CD4-positive, alpha-beta T cell treated with Interleukin-12 subunit alpha and Interleukin-12 subunit beta, for 1 hour (primary cell): Measurements from ENCODE around the gene CSNK2B.

ENCODE experiments used
- DNase-seq: peaks from one replicate; pipeline ENCODE4 v3.0.0-alpha.2; 2020

Gene CSNK2B

GRCh38 chr6:31662124-31662723 lies 3.7 kb upstream of the CSNK2B start:
- DNase-seq = no peak

GRCh38 chr6:31663126-31663960 lies 2.5 kb upstream of the CSNK2B start:
- DNase-seq = no peak

- no peak for DNase-seq
Measured at GRCh38 chr6:31663961-31664789, 1.7 kb upstream of the CSNK2B start.

DNA sequence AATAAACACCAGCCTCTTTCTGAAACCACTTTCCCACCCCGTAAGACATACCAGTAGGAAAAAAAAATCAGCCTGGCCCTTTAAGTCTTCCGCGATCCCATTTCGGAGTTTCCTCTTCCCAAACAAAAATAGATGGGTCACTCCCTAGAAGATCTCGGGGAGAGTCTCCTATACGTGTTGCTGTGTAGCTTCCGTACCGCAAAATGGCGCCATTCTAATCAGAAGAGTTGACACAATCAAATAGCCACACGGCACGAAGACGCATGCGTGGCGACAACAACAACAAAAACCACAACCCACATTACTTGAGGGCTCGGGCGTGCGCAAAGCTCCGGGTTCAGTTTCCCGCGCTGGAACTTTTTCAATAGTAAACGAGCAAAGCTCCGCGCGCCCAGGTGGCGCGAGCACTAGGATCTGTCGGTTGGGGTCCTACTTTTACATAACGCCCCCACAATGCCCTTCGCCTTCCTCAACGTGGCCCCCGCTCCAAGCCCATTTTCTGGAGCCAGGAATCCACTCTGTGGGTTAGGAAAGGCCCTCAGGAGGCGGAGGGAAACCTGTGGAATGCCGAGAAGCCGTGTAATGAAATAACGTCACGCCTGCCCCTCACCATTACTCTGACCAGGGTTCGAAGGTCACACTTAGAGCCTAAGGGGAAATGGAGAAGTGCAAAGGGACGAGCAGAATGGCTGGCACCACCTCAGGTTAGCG lies 935 bp upstream of the CSNK2B start, which contains the start of gene GPANK1:
Gene GPANK1 (minus strand): TSS at position 208 of the 711 bp plus-strand sequence. CDS start 519 bp downstream, outside the sequence.
- DNase-seq = peak; percentile 93

GRCh38 chr6:31666337-31666965 lies 571 bp downstream of the CSNK2B start:
- DNase-seq = no peak

GRCh38 chr6:31669676-31670075 lies 3.8 kb downstream of the CSNK2B start, which contains the start of gene LY6G5B:
Gene LY6G5B, plus strand, starts transcription at chr6:31669976. Its CDS starts 975 bp downstream, at chr6:31670951.
- no peak for DNase-seq

DNA sequence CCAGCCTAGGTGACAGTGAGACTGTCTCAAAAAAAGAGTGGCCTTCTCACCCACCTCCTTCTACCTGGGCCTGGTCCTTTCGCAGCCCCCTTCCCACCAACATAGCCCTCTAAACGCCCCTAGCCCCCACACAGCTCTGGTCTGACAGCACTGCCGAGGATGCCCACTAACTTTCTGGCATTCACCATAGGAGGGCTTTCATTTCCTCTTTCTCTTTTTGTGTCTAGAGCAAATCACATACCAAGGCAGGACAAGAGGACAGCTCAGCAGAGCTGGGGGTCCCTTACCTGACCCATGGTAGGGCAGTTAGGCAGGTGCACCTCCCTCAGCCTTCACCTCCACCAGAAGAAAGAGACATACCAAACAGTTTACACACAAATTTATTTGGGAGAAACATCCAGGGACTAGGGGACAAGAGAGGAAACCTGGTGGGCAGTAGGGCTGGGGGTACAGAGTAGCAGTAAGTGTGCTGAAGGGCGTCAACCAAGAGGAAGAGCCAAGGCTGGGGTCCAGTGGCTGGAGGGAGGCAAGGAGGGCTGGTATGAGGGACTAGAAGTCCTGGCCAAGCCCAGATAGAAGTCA lies 10.5 kb downstream of the CSNK2B start:
- DNase-seq = no peak

DNA sequence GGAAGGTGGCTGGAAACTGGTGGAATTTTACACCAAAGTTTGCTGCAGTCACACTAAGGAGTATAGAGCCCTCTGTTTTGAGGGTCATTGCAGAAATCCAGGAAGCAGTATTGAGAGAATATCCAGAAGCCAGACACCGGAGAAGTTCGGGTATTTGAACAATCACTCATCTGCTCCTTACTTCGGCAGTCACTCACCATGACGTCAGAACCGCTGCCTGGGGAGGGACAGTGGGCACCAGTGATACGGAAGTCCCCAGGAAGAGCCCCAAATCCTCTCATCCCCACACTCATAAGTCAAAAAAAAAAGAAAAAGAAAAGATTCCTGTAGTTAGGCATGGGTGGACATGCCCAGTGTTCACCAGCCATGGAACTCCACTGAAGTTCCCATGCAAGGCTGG lies 11.0 kb downstream of the CSNK2B start:
- no peak for DNase-seq

- DNase-seq = no peak
Measured at GRCh38 chr6:31677955-31678354, 12.1 kb downstream of the CSNK2B start.

GRCh38 chr6:31680226-31681134 lies 14.6 kb downstream of the CSNK2B start, which contains the start of gene LY6G5C:
Gene LY6G5C, minus strand, starts transcription at chr6:31681067. Its CDS starts 694 bp downstream, at chr6:31680373.
- DNase-seq = peak; percentile 79

DNA sequence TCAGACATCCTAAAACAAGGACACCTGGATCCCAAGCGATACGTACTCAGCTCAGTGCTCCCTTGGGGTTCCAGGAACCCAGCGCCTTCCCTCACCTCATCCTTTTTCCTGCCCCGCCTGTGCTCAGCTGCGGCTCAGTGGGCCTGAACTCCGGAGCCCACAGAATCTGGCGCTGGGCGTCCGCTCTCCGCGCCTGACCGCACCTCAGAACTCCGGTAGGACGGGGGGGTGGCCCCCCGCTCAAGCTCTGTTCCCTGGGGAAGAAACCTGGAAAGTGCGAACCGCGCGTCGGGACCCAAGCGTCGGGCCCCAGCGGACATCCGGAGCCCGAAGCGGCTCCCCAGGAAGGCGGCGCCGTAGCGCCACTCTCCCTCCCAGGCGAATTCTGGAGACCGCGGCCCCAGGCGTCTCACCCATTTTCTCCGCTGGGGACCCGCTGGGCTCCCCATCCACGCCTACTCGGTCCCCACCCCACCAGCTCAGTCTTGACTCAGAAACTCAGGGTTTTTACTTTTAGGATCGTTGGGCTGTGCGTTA lies 15.3 kb downstream of the CSNK2B start:
- DNase-seq = peak; percentile 41

- DNase-seq = no peak
Measured at GRCh38 chr6:31683591-31683990, 17.7 kb downstream of the CSNK2B start.

GRCh38 chr6:31686483-31686882 lies 20.6 kb downstream of the CSNK2B start:
- no peak for DNase-seq

GRCh38 chr6:31687321-31687720 lies 21.4 kb downstream of the CSNK2B start:
- DNase-seq = no peak

DNA sequence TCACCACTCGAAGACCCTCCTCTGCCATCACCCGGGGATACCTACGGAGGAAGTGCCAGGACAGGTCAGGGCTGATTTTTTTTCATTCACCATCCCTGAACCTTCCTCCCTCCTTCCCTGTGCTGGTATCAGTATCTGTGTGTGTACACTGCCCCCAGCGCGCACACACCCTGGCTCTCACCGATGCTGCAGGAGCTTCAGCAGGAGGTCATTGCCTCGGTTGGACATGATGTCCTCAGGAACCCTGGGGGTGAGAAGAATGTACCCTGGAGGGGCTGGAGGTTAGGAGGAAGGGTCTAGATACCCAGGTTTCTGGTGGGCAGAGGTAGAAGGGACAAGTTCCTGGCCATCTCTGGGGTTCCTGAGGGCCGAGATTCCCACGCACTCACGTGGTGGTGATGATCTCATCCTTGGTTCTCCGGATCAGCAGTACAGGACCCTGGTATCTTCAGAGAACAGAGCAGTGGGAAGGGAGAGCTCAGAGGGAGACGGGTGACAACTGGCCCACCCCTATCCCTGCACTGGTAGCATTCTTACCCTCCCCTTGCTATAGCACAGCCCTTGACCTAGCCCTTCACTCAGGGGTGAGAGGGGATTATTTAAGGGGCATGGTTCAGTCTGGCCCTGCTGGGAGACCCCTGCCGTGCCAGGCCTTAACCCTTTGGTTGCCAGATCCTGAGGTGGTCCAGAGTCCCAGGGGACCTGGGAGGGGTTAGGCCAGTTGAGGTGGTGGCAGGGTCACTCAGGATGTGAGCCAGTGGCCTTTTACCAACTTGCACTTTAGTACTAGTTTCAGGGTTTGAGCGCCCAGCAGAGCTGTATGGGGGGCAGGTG lies 22.2 kb downstream of the CSNK2B start:
- no peak for DNase-seq

- DNase-seq = no peak
Measured at GRCh38 chr6:31689249-31690110, 23.6 kb downstream of the CSNK2B start.

DNA sequence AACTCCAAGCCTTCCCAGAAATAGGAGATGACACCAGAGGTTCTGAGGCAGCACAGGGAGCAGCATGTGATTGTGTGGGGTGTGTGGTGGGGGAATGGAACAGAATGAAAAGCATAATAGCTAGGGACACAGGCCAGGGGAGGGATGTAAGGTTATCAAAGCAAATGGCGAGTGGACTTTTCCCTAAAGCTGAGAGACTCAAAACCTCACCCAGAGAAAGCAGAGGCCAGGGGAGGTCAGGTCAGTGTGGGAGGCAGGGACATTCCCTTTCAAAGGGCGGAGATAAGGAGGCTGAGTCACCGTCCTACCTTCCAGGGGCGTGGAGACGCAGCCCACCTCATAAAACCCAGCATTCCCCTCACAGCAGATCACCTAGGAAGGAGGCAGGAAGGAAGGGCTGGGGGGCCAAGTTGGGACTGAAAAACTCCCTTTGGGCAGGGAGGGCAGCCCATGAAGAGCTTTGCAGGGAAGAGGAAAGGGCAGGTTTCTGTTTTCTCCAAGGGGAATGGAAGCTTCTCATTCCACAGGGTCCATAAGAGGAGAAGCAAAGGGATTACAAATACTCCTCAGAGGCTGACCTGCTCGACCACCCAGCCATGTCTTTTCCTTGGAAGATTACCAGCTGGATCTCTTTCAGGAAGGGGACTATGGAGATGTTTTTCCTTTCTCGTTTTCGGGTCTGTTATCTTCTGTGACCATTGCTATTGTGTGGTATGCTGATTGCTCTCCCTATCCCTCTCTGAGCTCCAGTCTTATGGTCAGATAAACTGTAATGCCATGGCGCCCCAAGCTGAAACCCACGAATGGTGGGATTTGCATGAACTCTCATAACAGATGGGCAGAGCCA lies 24.6 kb downstream of the CSNK2B start:
- no peak for DNase-seq
